GM23248 (cell line): ENCODE results near the gene POLA2. TPM values are rescaled to one million over a fixed set of nuclear protein-coding genes. Genes with fewer than 3 reads are reported as not detected.

Experiments used
- DNase-seq: peaks from one replicate; pipeline ENCODE4 v3.0.0-alpha.2; 2015
- H2AFZ ChIP-seq: fragments of 200-600 bp; sonication (generic); 2 replicates; pipeline ENCODE4 v1.6.1; 2016; ENCODE audit warnings: antibody characterized with exemption
- H3F3A ChIP-seq: fragments of 200-600 bp; sonication (generic); 2 replicates; pipeline ENCODE4 v1.6.1; 2016; ENCODE audit warnings: mild to moderate bottlenecking, antibody characterized with exemption, mixed run types; ENCODE audit not compliant: insufficient read depth
- H3K27ac ChIP-seq: fragments of 200-600 bp; sonication (generic); 2 replicates; pipeline ENCODE4 v1.5.1; 2016; ENCODE audit warnings: mild to moderate bottlenecking
- H3K27me3 ChIP-seq: fragments of 200-600 bp; sonication (generic); replicated peaks from 2 replicates; pipeline ENCODE4 v1.6.1; 2016; ENCODE audit warnings: mild to moderate bottlenecking; ENCODE audit not compliant: insufficient read depth
- H3K36me3 ChIP-seq: fragments of 200-600 bp; sonication (generic); 2 replicates; pipeline ENCODE4 v1.6.1; 2016; ENCODE audit warnings: low read depth, mild to moderate bottlenecking
- H3K4me1 ChIP-seq: fragments of 200-600 bp; sonication (generic); 2 replicates; pipeline ENCODE4 v1.6.1; 2016; ENCODE audit warnings: mild to moderate bottlenecking; ENCODE audit not compliant: insufficient read depth
- H3K4me2 ChIP-seq: fragments of 200-600 bp; sonication (generic); one replicate; pipeline ENCODE4 v1.6.1; 2016; ENCODE audit warnings: mild to moderate bottlenecking; ENCODE audit not compliant: unreplicated experiment
- H3K4me3 ChIP-seq: fragments of 200-600 bp; sonication (generic); 2 replicates; pipeline ENCODE4 v1.5.1; 2016; ENCODE audit warnings: mild to moderate bottlenecking
- H3K79me2 ChIP-seq: fragments of 200-600 bp; sonication (generic); 2 replicates; pipeline ENCODE4 v1.6.1; 2016; ENCODE audit warnings: mild to moderate bottlenecking; ENCODE audit not compliant: insufficient read depth
- H3K9ac ChIP-seq: fragments of 200-600 bp; sonication (generic); 2 replicates; pipeline ENCODE4 v1.6.1; 2016; ENCODE audit warnings: mild to moderate bottlenecking
- H3K9me2 ChIP-seq: fragments of 200-600 bp; sonication (generic); 2 replicates; pipeline ENCODE4 v1.6.1; 2016; ENCODE audit warnings: mixed run types, mild to moderate bottlenecking, moderate library complexity; ENCODE audit not compliant: insufficient read depth
- H3K9me3 ChIP-seq: fragments of 200-600 bp; sonication (generic); one replicate; pipeline ENCODE4 v1.6.1; 2017; ENCODE audit warnings: low read depth
- H4K20me1 ChIP-seq: fragments of 200-600 bp; sonication (generic); 2 replicates; pipeline ENCODE4 v1.6.0; 2016; ENCODE audit not compliant: insufficient read depth
- EZH2 ChIP-seq: fragments of 200-600 bp; sonication (generic); IDR thresholded peaks from 2 replicates; pipeline ENCODE4 v1.6.1; 2018; ENCODE audit warnings: antibody characterized with exemption, mild to moderate bottlenecking; ENCODE audit not compliant: insufficient read depth, poor library complexity, severe bottlenecking
- EZH2phosphoT487 ChIP-seq: fragments of 200-600 bp; sonication (generic); IDR thresholded peaks from 2 replicates; pipeline ENCODE4 v1.6.1; 2018; ENCODE audit warnings: antibody characterized with exemption, moderate library complexity, mild to moderate bottlenecking, low read depth; ENCODE audit not compliant: insufficient read depth
- WGBS, 2 experiments: methylation state at CpG; one replicate each; pipeline ENCODE4 v1.1.6; 2015 to 2017; ENCODE audit warnings: low lambda C conversion rate in 2 of 2, low coverage in 1 of 2; ENCODE audit errors: missing lambda C conversion rate in 2 of 2; 5-methylcytosine and 5-hydroxymethylcytosine counted together
- in situ Hi-C: fragments of 300-500 bp; cut with MboI; formaldehyde crosslinking; loops from 2 replicates; pipeline ENCODE4 v1.15.0; 2020
- polyA plus RNA-seq: library from polyadenylated mRNA; unstranded; fragments of >200 nt; fragmentation: Nextera tagmentation; extraction: Ambion mirVana; gene quantifications from 2 replicates; pipeline ENCODE4 v1.2.1, GENCODE V29; 2016
- total RNA-seq: library from RNA; depleted of rRNA; stranded (reverse); fragments of >200 nt; shearing (Covaris generic); gene quantifications from 2 replicates; pipeline ENCODE4 v1.2.3, GENCODE V29; 2014

POLA2 gene
- total and polyA plus RNA-seq, 2 experiments from 2014 or later, result 8.6 to 8.7 TPM

- in situ Hi-C loops, result loop anchor here (10.0 kb wide), 1 partner anchor 49 kb away; no protein-coding TSS in a partner anchor
- DNase-seq, result no peak
- H3K79me2 ChIP-seq, result peaks cover 49% of the 10 kb centered on the region
These were observed 62.1 kb downstream of the POLA2 start for GRCh38 chr11:65323813-65324212.

GRCh38 chr11:65325435-65325834, 63.7 kb downstream of the POLA2 start:
- in situ Hi-C loops, result loop anchor here (10.0 kb wide), 1 partner anchor 51 kb away; no protein-coding TSS in a partner anchor
- H3K4me3 ChIP-seq, result no peak overlapping the region

More at GRCh38 chr11:65323813-65324212, 62.1 kb downstream of the POLA2 start:
- Histone ChIP-seq H3K36me3 (peaks cover 34% of the 10 kb centered on the region), H3K27me3 (no peaks in the 10 kb centered on the region), H3K4me1 (peaks cover 5% of the 10 kb centered on the region), H3K4me3 (no peak overlapping the region), H3K9me2 (no peaks in the 10 kb centered on the region), H3K9ac (no peak overlapping the region), H4K20me1 (peaks cover 12% of the 10 kb centered on the region; the same call in 1 of the 2 replicates), H3K27ac (no peak overlapping the region), H3K4me2 (no peak overlapping the region), H2AFZ (no peak overlapping the region), H3F3A (peaks cover 74% of the 10 kb centered on the region), H3K9me3 (no peaks in the 10 kb centered on the region)
- 85 to 87% methylated on average over 11 to 12 of the region's 12 CpGs for WGBS, 2 experiments
- TF ChIP-seq EZH2phosphoT487 (no peak), EZH2 (no peak)

GRCh38 chr11:65327021-65327420, 65.3 kb downstream of the POLA2 start:
- Histone ChIP-seq H3K27me3 (no peaks in the 10 kb centered on the region), H3K9ac (no peak overlapping the region), H2AFZ (no peak overlapping the region), H4K20me1 (peaks cover 8% of the 10 kb centered on the region; the same call in 1 of the 2 replicates), H3K27ac (no peak overlapping the region), H3K79me2 (peaks cover 17% of the 10 kb centered on the region), H3K4me1 (0 out of 2 replicates have a peak, but pooled peaks cover 3% of the 10 kb centered on the region), H3K9me2 (no peaks in the 10 kb centered on the region), H3K4me3 (no peak overlapping the region), H3K36me3 (peaks cover 17% of the 10 kb centered on the region), H3K9me3 (no peaks in the 10 kb centered on the region), H3F3A (peaks cover 67% of the 10 kb centered on the region), H3K4me2 (no peak overlapping the region)
- in situ Hi-C loops, result loop anchor here (10.0 kb wide), 1 partner anchor 52 kb away; no protein-coding TSS in a partner anchor
- DNase-seq, result no peak
- TF ChIP-seq EZH2 (no peak), EZH2phosphoT487 (no peak)
- 84 to 89% methylated on average over 8 of the region's 8 CpGs for WGBS, 2 experiments

More at GRCh38 chr11:65325435-65325834, 63.7 kb downstream of the POLA2 start:
- DNase-seq, result no peak
- Histone ChIP-seq H3K9ac (no peak overlapping the region), H3F3A (peaks cover 69% of the 10 kb centered on the region), H3K4me2 (no peak overlapping the region), H3K36me3 (peaks cover 32% of the 10 kb centered on the region), H3K27me3 (no peaks in the 10 kb centered on the region), H3K4me1 (0 out of 2 replicates have a peak, but pooled peaks cover 3% of the 10 kb centered on the region), H3K79me2 (peaks cover 33% of the 10 kb centered on the region), H3K9me2 (no peaks in the 10 kb centered on the region), H3K27ac (no peak overlapping the region), H4K20me1 (peaks cover 12% of the 10 kb centered on the region; the same call in 1 of the 2 replicates), H2AFZ (no peak overlapping the region), H3K9me3 (no peaks in the 10 kb centered on the region)
- 79 to 89% methylated on average over 4 of the region's 4 CpGs for WGBS, 2 experiments
- TF ChIP-seq EZH2 (no peak), EZH2phosphoT487 (no peak)

GRCh38 chr11:65329478-65329877, 67.7 kb downstream of the POLA2 start:
- H3K4me2 ChIP-seq, result peak overlapping the region; percentile 32
- 68 to 69% methylated on average over 2 of the region's 2 CpGs for WGBS, 2 experiments
- no peak for DNase-seq
- in situ Hi-C loops, result loop anchor here (10.0 kb wide), 1 partner anchor 55 kb away; no protein-coding TSS in a partner anchor
- H3K4me1 ChIP-seq, result 0 out of 2 replicates have a peak, but pooled peaks cover 3% of the 10 kb centered on the region
- no peaks in the 10 kb centered on the region for H3K9me3 ChIP-seq
- H3K27ac ChIP-seq, result peak overlapping the region; percentile 41; the same call in 1 of the 2 replicates
- H3K27me3 ChIP-seq, result no peaks in the 10 kb centered on the region
- no peaks in the 10 kb centered on the region for H4K20me1 ChIP-seq
- peaks cover 8% of the 10 kb centered on the region for H3K79me2 ChIP-seq
- no peak for TF ChIP-seq EZH2phosphoT487
- TF ChIP-seq EZH2, result no peak
- H3K36me3 ChIP-seq, result no peaks in the 10 kb centered on the region
- no peaks in the 10 kb centered on the region for H3K9me2 ChIP-seq
- peak overlapping the region; percentile 68 for H2AFZ ChIP-seq
- H3F3A ChIP-seq, result peaks cover 46% of the 10 kb centered on the region
- H3K9ac ChIP-seq, result peak overlapping the region; percentile 39
- H3K4me3 ChIP-seq, result no peak overlapping the region
